NCI-H524 (cell line): ENCODE measurements around the gene SCGB1D1.

Experiments used
- DNase-seq, 2 experiments: peaks; one replicate each; lab custom pipeline; 2025; lab: John Stamatoyannopoulos, UW

The SCGB1D1 gene

GRCh38 chr11:62190011-62190410, at the start of gene SCGB1D1:
TSS of gene SCGB1D1 (plus strand) at chr11:62190216. CDS start at chr11:62190285, 69 bp downstream.
- no peak for DNase-seq

DNA sequence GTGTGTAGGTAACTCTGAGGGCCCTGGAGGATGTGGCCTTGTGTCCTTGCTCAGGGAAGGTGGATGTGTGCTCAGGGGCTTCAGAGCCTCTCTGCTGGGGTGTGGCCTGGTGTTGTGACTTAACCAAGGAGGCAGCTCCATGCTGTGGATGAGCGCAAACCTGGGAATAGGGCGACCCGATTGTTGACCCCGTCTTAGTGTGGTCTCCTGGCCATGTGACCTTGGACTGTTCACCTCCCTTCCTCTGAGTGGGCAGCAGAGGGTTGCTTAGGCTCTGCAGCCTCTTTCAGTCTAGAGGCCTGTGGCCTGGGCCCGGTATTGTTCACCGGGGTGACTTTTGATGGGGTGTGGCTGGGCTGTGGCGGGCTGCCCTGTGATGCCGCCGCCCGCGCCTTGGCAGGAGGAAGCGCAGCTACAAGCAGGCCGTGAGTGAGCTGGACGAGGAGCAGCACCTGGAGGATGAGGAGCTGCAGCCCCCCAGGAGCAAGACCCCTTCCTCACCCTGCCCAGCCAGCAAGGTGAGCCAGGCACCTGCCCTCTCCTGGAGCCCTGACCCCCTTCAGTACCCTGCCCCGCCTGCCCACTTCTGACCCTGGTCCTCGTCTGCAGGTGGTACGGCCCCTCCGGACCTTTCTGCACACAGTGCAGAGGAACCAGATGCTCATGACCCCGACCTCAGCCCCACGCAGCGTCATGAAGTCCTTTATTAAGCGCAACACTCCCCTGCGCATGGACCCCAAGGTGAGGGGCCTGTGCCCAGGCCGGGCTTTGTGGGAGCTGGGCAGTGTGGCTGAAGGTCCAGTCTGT, 49.5 kb upstream of the SCGB1D1 start:
- DNase-seq: no peak

DNA sequence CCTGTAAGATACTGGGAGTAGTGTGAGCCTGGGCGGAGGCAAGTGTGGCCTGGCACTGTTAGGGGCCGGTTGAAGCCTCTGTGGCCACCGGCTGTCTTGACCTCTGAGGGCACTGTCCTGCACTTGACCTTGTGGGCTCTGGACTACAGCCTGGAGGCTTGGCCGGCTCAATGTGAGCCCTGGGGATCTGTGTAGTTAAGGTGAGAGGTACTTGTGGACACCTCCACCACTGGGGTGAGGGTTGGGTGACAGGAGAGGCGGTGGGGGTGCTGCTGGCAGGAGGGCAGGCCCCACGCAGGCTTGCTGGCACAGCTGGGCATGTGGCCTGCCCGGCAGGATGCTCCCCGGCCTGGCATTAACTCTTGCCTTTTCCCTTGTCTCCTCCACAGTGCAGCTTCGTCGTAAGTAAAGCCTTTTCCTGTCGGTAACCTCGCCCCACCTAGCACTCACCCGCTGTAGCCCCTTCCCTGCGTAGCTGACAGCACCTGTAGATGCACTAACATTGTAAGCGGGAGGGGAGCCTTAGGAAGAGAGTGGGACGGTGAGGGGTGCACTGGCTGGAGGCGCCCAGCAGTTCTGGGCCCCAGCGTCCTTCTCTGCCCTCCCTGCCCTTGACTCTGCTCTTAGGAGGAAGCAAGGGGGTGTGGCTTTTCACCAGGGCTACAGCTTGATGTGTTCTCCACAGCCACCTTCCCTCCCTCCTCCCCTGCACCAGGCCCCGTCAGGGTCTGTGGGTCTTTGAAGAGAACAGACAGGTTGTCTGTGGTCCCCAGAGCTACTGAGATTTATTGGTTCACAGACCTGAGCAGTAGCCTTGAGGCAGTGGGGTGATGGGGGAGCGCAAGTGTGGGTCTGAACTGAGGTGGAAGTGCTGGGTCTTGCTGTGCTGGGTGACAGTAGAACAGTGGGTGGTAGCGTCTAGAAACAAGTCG, 48.6 kb upstream of the SCGB1D1 start:
- DNase-seq: no peak

- DNase-seq: no peak
These were observed 48.0 kb upstream of the SCGB1D1 start for GRCh38 chr11:62142043-62142375.

- DNase-seq: no peak
These were observed 47.1 kb upstream of the SCGB1D1 start for GRCh38 chr11:62142921-62143320.

DNA sequence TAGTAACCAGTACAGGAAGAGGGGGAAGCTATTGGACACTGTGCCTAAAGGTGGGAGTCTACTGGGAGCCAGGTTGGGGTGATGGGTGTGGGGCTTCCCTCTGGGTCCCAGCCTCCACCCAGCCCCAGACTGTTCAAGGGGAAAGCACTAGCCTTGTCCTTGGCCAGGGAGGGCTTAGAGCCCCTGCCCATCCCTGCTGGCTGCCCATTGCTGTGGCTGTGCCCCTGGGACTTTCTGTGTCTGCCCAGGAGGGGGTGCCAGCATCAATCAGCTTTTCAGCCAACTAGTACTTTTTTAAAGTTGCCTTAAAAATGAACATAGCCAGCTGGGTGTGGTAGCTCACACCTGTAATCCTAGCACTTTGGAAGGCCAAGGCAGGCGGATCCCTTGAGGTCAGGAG, 46.3 kb upstream of the SCGB1D1 start:
- no peak for DNase-seq

DNA sequence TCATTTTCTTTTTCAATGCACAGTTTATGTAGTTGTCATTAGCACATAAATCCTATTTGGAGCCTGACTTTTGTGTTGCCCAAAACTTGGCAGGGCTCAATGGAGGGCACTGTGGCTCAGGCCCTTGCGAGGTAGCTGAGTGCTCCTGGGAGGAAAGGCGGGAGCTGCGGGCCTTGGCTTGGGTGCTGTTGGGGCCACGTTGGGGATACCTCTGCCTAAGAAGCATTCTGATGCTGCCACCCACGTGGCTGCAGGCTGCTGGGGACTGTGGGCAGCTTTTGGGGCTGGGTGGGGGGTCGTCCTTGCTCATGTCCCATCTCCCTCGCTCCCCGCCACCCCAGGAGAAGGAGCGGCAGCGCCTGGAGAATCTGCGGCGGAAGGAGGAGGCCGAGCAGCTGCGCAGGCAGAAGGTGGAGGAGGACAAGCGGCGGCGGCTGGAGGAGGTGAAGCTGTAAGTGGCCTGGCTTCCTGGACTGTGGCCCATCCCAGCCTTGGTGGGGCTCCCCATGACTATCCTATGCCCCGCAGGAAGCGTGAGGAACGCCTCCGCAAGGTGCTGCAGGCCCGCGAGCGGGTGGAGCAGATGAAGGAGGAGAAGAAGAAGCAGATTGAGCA, 45.3 kb upstream of the SCGB1D1 start:
- no peak for DNase-seq

- no peak for DNase-seq
These were observed 44.6 kb upstream of the SCGB1D1 start for GRCh38 chr11:62145261-62145871.

DNA sequence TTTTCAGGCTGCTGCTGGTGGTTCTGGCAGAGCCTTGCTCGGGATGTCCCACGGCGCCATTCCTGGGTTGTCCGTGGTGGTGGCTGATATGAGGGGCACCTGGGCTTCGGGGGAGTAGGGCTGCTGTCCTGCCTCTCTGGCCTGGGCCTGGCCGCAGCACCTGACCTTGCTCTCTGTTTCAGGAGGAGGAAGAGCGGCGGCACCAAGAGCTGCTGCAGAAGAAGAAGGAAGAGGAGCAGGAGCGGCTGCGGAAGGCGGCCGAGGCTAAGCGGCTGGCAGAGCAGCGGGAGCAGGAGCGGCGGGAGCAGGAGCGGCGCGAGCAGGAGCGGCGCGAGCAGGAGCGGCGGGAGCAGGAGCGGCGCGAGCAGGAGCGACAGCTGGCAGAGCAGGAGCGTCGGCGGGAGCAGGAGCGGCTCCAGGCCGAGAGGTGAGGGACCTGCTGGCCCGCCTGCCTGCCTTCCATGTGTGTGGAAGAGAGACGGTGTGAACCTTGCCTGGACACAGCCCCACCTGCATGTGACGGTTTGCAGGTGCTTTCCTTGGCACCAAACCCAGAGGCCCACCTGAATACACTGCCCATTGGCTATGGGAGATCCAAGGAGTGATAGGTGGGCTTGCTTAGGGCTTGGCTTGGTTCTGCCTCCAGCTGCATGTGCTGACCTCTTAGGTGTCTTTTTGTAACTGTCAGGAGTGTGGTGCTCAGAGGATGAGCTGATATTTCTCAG, 43.4 kb upstream of the SCGB1D1 start:
- no peak for DNase-seq

GRCh38 chr11:62147545-62147944, 42.5 kb upstream of the SCGB1D1 start:
- no peak for DNase-seq

DNA sequence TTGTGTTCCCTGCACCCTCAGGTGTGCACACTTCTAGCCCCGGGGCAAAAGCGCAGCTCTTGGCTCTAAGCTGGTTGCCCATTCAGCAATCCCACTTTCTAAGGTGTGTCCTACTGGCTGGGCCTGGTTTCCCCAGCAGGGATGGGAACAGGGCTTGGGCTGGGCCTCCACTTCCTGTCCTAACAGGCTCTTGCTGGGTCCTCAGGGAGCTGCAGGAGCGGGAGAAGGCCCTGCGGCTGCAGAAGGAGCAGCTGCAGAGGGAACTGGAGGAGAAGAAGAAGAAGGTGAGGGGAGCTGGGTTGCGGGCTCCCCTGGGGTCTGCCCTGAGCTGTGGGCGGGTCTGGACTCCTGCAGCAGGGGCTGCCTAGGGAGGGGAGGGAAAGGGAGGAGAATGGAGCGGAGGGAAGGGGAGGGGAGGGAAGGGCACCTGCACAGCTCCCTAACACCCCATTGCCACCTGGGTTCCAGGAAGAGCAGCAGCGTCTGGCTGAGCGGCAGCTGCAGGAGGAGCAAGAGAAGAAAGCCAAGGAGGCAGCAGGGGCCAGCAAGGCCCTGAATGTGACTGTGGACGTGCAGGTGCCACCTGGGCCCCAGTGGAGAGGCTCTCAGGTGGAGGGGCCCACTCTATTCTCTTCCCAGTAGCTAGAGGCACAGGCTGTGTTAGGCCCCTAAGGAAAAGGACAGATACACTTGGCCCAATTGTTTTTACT, 41.6 kb upstream of the SCGB1D1 start:
- DNase-seq: no peak

DNA sequence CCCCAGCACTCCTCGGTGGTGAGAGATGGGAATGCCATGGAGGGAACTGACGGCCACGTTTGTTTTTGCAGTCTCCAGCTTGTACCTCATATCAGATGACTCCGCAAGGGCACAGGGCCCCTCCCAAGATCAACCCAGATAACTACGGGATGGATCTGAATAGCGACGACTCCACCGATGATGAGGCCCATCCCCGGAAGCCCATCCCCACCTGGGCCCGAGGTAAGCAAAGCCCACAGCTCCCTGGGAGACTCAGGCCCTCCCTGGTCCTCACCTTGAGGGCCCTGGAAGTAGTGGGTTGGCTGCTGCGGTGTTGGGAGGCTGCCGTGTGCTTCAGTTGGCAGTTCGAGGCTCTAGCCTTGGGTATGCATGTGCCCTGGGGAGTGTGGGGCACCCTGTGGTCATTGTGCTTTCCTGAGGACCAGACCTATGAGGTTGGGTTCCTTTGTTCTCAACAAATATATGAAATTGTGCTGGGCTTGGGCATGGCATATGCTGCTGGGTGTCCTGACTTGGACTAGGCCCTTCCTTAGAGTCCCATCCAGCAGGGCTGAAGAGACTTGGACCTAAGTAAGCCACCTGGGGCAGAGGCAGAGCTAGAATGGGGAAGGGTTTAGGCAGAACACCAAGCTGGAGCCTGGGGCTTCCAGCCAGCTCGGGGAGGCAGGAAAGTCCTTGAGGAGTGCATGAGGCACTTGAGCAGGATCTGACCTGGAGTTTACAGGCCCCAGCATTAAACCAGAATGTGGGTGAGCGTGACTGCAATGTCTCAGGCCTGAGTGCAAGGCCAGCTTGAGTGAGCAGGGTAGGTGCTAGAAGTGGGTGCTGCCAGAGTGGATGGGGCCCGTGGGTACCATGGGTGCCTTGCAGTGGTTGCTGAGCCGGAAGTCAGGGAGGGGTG, 39.8 kb upstream of the SCGB1D1 start:
- no peak for DNase-seq

DNA sequence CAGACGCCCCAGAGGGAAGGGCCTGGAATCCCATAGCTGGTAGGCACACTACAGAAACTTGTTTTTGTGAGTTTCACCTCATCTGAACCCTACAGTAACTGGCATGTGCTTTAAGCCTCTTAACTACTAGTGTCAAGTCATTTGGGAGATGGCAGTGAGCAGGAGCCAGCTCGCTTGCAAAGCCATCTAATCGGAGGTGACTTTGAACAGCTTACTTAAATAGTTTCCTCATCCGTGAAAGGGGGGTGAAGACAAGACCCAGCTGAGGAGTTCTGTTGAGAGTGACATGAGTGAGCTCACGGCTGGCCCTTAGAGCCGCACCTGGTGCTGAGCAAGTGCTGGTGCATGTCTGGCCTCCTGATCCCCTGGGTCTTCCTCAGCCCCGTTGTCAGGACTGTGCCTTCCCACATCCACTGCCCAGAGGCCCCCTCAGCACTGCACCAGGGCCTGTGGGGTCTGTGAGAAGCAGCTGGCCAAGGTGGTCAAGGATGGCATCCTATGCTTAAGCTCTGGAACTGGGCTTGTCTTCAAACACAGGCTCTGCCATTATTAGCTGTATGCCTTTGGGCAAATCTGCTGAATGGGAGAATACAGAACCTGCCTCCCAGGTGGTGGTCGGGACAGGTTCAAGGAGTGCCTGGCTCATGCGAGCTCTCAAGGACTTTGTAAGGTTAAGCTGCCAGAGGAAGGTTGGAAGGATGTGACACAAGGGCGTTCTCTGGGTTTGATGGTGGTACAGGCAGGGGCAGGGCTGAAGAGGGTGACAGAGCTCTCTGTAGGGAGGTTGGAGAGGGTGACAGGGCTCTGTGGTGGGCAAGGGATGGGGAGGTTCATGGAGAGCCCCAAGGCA, 38.9 kb upstream of the SCGB1D1 start:
- no peak for DNase-seq

- no peak for DNase-seq
These were observed 38.3 kb upstream of the SCGB1D1 start for GRCh38 chr11:62151737-62152102.

GRCh38 chr11:62152245-62153086, 37.5 kb upstream of the SCGB1D1 start:
- no peak for DNase-seq

DNA sequence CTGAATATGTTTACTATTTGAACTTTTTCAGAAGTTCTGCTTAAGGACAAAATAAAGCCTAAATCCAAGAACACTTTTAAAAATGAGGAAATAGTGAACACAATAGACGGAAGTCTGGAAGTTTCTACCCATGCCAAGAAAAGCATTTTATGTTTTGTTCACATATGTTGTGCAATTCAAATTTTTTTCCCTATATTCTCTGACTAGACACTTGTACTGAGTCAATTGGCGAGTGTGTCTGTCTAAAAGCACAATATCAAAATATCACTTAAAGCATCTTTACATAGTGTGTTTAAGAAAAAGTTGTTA, 37.0 kb upstream of the SCGB1D1 start:
- no peak for DNase-seq

DNA sequence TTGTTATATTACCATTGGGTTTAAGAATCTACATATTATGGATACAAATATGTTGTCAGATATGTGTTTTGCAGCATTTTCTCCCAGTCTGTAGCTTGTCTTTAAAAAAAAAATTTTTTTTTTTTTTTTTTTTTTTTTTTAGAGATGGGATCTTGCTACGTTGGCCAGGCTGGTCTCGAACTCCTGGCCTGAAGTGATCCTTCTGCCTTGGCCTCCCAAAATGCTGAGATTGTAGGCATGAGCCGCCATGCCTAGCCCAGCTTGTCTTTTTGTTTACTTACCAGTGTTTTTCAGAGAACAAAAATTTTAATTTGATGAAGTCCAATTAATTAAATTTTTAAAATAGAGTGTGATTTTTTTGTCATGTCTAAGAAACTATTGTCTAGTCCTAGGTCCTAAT, 36.4 kb upstream of the SCGB1D1 start:
- DNase-seq: no peak

- no peak for DNase-seq
These were observed 32.4 kb upstream of the SCGB1D1 start for GRCh38 chr11:62157603-62158002.
